Measurements from ENCODE around the gene FUT1. TPM values are rescaled to one million over a fixed set of nuclear protein-coding genes. Genes with fewer than 3 reads are reported as not detected.

FUT1 gene
- total RNA-seq, 1 experiment from 2014 or later = 14.1 TPM

GRCh38 chr19:48728911-48729664, 23.4 kb downstream of the FUT1 start:
- DNase-seq (ENCODE audit: low read depth, low spot score) (no peak), ATAC-seq (no peak)
- Histone ChIP-seq H3K79me2 (ENCODE audit: insufficient read depth, low read length) (no peaks in the 10 kb centered on the region), H3K4me2 (ENCODE audit: low read length) (no peak overlapping the region), H3K4me3 (replicated peaks in 1 of 2; ENCODE audit: low read depth in 1 of 2, low read length in 2 of 2) (no peak overlapping the region), H3K27me3 (ENCODE audit: insufficient read depth, low read length) (no peaks in the 10 kb centered on the region), H3K36me3 (ENCODE audit: control insufficient read depth in 1 of 2, insufficient read depth in 2 of 2, low read length in 2 of 2) (no peaks in the 10 kb centered on the region), H4K20me1 (ENCODE audit: insufficient read depth) (no peaks in the 10 kb centered on the region), H3K9me2 (ENCODE audit: insufficient read depth) (no peaks in the 10 kb centered on the region), H3K27ac (ENCODE audit: low read depth, low read length) (no peak overlapping the region; the same call in 1 of the 2 replicates), H3K9ac (ENCODE audit: low read length) (no peak overlapping the region), H3K9me3 (ENCODE audit: control insufficient read depth in 1 of 2, insufficient read depth in 1 of 2, low read depth in 1 of 2, low read length in 2 of 2) (no peaks in the 10 kb centered on the region), H3K4me1 (ENCODE audit: control insufficient read depth in 1 of 2, insufficient read depth in 2 of 2, low read length in 2 of 2) (peaks cover 6 to 23% of the 10 kb centered on the region in 2 experiments), H2AFZ (ENCODE audit: low read depth, low read length, poor library complexity, severe bottlenecking) (no peak overlapping the region)
- no TSS peak for BruUV-seq (replicated peaks)
- ChIA-PET CTCF (no interaction called here), RAD21 (ENCODE audit: low non-redundant PET in 1 of 2, low total read pairs in 2 of 2, uncharacterized antibody in 2 of 2, unreplicated experiment in 2 of 2) (no interaction called here), POLR2A (interaction anchor here (1.2 kb wide), 1 partner anchor 15 kb away, joined by 3 read pairs; no protein-coding TSS in a partner anchor)
- intact Hi-C loops (cut with micrococcal nuclease) = no loop called here
- TF ChIP-seq YY1 (IDR thresholded peaks at IDR 0.05; ENCODE audit: extremely low read depth, insufficient replicate concordance, low read depth, low read length) = no peak
- no peak for TF ChIP-seq SP1 (IDR thresholded peaks at IDR 0.05; ENCODE audit: low read depth)
- TF ChIP-seq ATF3 (IDR thresholded peaks at IDR 0.05) = no peak
- no peak for TF ChIP-seq RAD21 (IDR thresholded peaks at IDR 0.05; ENCODE audit: low read depth)
- no peak for TF ChIP-seq ZBTB33 (IDR thresholded peaks at IDR 0.05; ENCODE audit: extremely low read depth, insufficient replicate concordance, low read length)
- no peak for TF ChIP-seq EGR1 (IDR thresholded peaks at IDR 0.05; ENCODE audit: low read depth)
- TF ChIP-seq TCF7L2 (IDR thresholded peaks at IDR 0.05; ENCODE audit: borderline replicate concordance, extremely low read depth, insufficient read depth, insufficient read length) = no peak

Measured in HCT116 (cell line).